SU-DHL-6 (cell line): ENCODE data around the gene TDRD5.

ENCODE experiments used
- EZH2phosphoT487 ChIP-seq: fragments of 200-600 bp; sonication (generic), shearing (Covaris generic); conservative IDR thresholded peaks from 2 replicates; pipeline ENCODE4 v1.6.1; 2018; ENCODE audit warnings: mild to moderate bottlenecking, antibody characterized with exemption, low read length, moderate library complexity, mixed read lengths
- TF ChIP-seq, protein P1 (sequence below): fragments of 200-600 bp; sonication (generic); IDR thresholded peaks from one replicate; pipeline ENCODE4 v1.5.1; 2017; ENCODE audit warnings: antibody characterized with exemption, mild to moderate bottlenecking, low read length, moderate library complexity; ENCODE audit not compliant: insufficient read depth, poor library complexity, severe bottlenecking

DNA sequence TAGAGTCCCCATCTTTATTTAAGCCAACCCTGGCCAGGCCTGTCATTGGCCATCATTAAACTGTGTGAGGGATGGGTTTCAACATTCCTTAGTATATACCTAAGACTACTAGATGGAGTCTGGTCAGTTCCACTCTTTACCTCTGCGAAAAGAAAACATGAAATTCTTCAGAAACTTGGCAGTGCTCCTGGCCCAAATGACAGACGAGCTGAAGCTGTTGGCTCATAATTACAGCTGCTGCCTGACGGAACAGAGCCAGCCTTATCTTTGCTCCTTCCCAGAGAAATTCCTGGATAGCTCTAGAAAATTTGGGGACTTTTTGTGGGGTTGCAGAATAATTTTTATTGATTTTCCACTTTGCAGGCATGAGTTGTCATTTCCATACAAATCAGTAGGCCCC lies 46.3 kb upstream of the TDRD5 start:
- TF ChIP-seq, protein P1, sequence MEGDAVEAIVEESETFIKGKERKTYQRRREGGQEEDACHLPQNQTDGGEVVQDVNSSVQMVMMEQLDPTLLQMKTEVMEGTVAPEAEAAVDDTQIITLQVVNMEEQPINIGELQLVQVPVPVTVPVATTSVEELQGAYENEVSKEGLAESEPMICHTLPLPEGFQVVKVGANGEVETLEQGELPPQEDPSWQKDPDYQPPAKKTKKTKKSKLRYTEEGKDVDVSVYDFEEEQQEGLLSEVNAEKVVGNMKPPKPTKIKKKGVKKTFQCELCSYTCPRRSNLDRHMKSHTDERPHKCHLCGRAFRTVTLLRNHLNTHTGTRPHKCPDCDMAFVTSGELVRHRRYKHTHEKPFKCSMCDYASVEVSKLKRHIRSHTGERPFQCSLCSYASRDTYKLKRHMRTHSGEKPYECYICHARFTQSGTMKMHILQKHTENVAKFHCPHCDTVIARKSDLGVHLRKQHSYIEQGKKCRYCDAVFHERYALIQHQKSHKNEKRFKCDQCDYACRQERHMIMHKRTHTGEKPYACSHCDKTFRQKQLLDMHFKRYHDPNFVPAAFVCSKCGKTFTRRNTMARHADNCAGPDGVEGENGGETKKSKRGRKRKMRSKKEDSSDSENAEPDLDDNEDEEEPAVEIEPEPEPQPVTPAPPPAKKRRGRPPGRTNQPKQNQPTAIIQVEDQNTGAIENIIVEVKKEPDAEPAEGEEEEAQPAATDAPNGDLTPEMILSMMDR: no peak
- TF ChIP-seq EZH2phosphoT487: no peak
